ENCODE measurements around the gene MACO1.
"Not testable (repeated sequence)": the region's sequence is repeated elsewhere in the genome, so short reads cannot be mapped to it uniquely, and the experiment has no call there.

Gene MACO1

GRCh38 chr1:25409641-25410427 lies 20.9 kb upstream of the MACO1 start:
- H3K9me3 ChIP-seq (ENCODE audit: low read depth, low read length); H3K9ac ChIP-seq (ENCODE audit: insufficient read length); H3K36me3 ChIP-seq (ENCODE audit: insufficient read depth, low read length); H3K4me3 ChIP-seq; H3K27ac ChIP-seq; DNase-seq (ENCODE audit: low read depth, low spot score): not testable (repeated sequence)

DNA sequence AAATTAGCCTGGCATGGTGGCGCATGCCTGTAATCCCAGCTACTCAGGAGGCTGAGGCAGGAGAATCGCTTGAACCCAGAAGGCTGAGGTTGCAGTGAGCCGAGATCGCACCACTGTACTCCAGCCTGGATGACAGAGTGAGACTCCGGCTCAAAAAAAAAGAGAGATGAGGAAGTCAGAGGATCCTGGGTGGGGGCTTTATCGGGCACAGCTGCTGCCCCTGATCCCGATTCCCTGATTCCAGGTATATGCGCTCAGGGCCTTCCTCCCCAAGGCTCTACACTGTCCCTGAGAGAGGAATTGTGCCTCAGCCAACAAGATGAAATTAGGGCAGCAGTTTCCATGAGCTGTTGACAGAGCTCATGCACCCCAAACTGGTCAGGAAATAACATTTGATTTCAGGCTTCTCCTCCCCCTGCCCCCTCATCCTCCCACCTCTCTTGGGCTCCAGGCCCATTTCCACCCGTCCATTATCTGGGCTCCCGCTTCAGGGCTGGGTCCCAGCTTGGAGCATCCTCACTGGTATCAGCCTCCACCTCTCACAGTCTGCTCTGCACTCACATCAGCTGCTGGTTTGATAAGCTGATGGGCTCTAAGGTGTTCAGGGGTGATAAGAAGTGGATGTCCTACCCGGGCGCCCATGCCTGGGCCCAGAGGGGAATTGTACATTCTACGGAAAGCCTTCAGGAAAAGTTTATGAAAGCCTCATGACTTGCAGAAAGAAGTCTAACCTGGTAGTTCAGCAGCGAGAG lies 17.6 kb upstream of the MACO1 start:
- not testable (repeated sequence) for DNase-seq (ENCODE audit: low read depth, low spot score); H3K9ac ChIP-seq (ENCODE audit: insufficient read length); H3K9me3 ChIP-seq (ENCODE audit: low read depth, low read length); H3K36me3 ChIP-seq (ENCODE audit: insufficient read depth, low read length); H3K27ac ChIP-seq; H3K4me3 ChIP-seq

GRCh38 chr1:25414157-25414556 lies 16.5 kb upstream of the MACO1 start:
- not testable (repeated sequence) for H3K27ac ChIP-seq; H3K36me3 ChIP-seq (ENCODE audit: insufficient read depth, low read length); DNase-seq (ENCODE audit: low read depth, low spot score); H3K4me3 ChIP-seq; H3K9me3 ChIP-seq (ENCODE audit: low read depth, low read length); H3K9ac ChIP-seq (ENCODE audit: insufficient read length)

- not testable (repeated sequence) for H3K9me3 ChIP-seq (ENCODE audit: low read depth, low read length); H3K4me3 ChIP-seq; H3K9ac ChIP-seq (ENCODE audit: insufficient read length); DNase-seq (ENCODE audit: low read depth, low spot score); H3K27ac ChIP-seq; H3K36me3 ChIP-seq (ENCODE audit: insufficient read depth, low read length)
Measured at GRCh38 chr1:25414578-25414977, 16.1 kb upstream of the MACO1 start.

- H3K9ac ChIP-seq (ENCODE audit: insufficient read length); H3K27ac ChIP-seq; H3K9me3 ChIP-seq (ENCODE audit: low read depth, low read length); H3K36me3 ChIP-seq (ENCODE audit: insufficient read depth, low read length); DNase-seq (ENCODE audit: low read depth, low spot score); H3K4me3 ChIP-seq: not testable (repeated sequence)
Measured at GRCh38 chr1:25417280-25417679, 13.4 kb upstream of the MACO1 start.

DNA sequence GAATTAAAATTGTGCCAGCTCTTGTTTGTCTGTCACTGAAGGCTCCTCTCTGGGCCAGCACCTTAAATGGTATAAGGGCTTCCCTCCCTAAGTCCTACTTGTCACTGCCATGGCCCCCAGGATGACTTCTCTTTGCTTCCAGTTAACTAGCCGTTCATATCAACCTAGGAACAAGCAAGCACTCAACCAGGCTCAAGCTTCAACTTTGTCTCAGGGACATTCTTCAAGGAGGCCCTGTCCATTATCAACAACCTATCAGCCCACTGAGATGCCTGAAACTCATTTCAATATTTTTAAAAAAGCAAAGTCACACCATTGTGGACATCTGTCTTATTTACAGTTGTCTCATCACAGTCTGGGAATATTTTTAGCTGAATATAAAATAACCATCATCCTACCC lies 11.4 kb upstream of the MACO1 start:
- not testable (repeated sequence) for H3K4me3 ChIP-seq; H3K27ac ChIP-seq; H3K9ac ChIP-seq (ENCODE audit: insufficient read length); DNase-seq (ENCODE audit: low read depth, low spot score); H3K9me3 ChIP-seq (ENCODE audit: low read depth, low read length); H3K36me3 ChIP-seq (ENCODE audit: insufficient read depth, low read length)

GRCh38 chr1:25420715-25421114 lies 10.0 kb upstream of the MACO1 start, which contains the start of gene RHCE:
TSS of gene RHCE (minus strand) at chr1:25420825. CDS start at chr1:25420786, 39 bp downstream.
- H3K9me3 ChIP-seq (ENCODE audit: low read depth, low read length); H3K4me3 ChIP-seq; H3K9ac ChIP-seq (ENCODE audit: insufficient read length); H3K27ac ChIP-seq; H3K36me3 ChIP-seq (ENCODE audit: insufficient read depth, low read length); DNase-seq (ENCODE audit: low read depth, low spot score): not testable (repeated sequence)

DNA sequence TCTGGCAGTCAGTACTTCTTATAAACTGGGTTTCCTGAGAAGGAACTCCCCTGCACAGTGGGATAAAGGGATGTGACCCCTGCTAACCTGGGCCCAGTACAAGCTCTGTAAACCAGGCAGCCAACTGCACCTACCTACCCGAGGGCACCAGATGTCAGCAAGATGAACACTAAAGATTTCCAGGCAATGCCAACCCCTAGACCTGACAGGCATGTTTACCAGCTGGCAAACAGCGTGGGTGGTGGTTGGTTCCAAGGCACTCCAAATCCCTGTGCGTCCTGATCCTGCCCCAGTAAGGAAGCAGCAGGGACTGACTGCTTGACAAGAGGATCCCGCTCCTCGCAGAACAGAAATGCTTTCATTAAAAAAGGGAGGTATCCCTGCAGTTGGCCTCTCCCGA lies 7.5 kb upstream of the MACO1 start:
- not testable (repeated sequence) for H3K9ac ChIP-seq (ENCODE audit: insufficient read length); H3K36me3 ChIP-seq (ENCODE audit: insufficient read depth, low read length); H3K27ac ChIP-seq; H3K9me3 ChIP-seq (ENCODE audit: low read depth, low read length); DNase-seq (ENCODE audit: low read depth, low spot score); H3K4me3 ChIP-seq

DNA sequence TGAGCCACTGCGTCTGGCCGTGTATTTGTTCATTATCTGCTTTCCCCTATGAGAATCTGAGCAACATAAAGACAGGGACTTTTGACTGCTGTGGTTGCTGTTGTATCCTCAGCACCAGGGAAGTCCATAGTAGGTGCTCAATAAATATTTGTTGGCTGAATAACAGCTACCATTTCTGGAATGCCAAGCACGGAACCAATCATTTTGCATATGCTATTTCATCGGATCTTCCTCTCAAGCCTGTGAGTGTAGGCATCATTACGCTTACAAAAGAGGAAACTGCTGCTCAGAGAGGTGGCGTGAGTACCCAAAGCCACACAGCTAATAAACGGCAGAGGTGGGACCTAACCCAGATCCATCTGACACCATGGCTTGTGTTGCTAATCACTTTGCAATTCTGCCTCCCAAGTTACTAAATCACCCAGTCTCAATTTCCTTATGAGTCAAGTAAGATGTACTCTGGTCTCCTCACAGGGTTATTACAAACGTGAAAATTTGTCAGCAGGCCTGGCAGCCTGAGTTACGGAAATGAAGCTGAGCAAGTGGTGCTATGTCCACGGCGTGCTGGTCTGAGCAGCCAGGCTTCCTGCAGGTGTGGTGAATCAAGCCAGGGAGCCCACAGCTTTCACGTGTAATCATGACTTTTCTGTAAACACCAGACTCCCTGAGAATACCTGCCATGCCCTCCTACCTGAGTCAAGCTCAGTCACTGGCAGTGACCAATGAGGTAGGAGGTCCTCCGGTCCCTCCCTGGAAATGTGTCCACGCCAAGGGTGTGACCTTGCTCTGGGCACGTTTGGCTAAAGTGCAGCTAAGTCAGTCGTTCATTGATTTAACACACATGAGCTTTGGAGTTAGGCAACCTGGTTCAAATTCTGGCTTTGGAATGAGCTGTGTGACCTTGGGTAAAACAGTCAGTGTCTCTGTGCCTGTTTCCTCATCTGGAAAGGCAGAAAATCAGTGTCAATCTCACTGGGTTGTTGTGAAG lies 5.3 kb upstream of the MACO1 start:
- DNase-seq (ENCODE audit: low read depth, low spot score): no peak
- no peak for TF ChIP-seq EZH2 (IDR thresholded peaks at IDR 0.05)
- TF ChIP-seq POLR2AphosphoS5 (IDR thresholded peaks at IDR 0.05; ENCODE audit: borderline replicate concordance, low read depth, low read length): no peak
- TF ChIP-seq FOXP2 (optimal IDR thresholded peaks at IDR 0.05; ENCODE audit: control extremely low read depth, extremely low read length, insufficient read depth): no peak
- Histone ChIP-seq H3K9ac (ENCODE audit: insufficient read length) (no peak overlapping the region), H3K36me3 (ENCODE audit: insufficient read depth, low read length) (no peaks in the 10 kb centered on the region), H3K4me3 (no peak overlapping the region), H3K9me3 (ENCODE audit: low read depth, low read length) (no peaks in the 10 kb centered on the region), H3K27ac (no peak overlapping the region)

All from SK-N-MC (cell line).